ENCODE data around the gene ADAM8. TPM values are rescaled to one million over a fixed set of nuclear protein-coding genes. Genes with fewer than 3 reads are reported as not detected.

Gene ADAM8
- polyA plus RNA-seq, 1 of the 3 experiments (the other 2 are of a cell fraction), result 1.7 TPM

GRCh38 chr10:133249094-133249780 is 27.4 kb downstream of the ADAM8 start (continued):
- no peak for TF ChIP-seq PBX3 (IDR thresholded peaks at IDR 0.05)

- no peaks in the 10 kb centered on the region for H3K9me3 ChIP-seq
- TF ChIP-seq NFIC (IDR thresholded peaks at IDR 0.05; ENCODE audit: borderline replicate concordance) (no peak), MEF2A (IDR thresholded peaks at IDR 0.05; ENCODE audit: borderline replicate concordance, low read depth) (no peak), RXRA (IDR thresholded peaks at IDR 0.05; ENCODE audit: borderline replicate concordance, low read depth) (no peak), JUND (IDR thresholded peaks at IDR 0.05) (no peak), FOSL2 (IDR thresholded peaks at IDR 0.05; ENCODE audit: borderline replicate concordance, low read depth) (no peak), IRF3 (IDR thresholded peaks at IDR 0.05; ENCODE audit: low read depth, low read length) (no peak), RAD21 (IDR thresholded peaks at IDR 0.05; ENCODE audit: low read length) (no peak), USF2 (IDR thresholded peaks at IDR 0.05; ENCODE audit: borderline replicate concordance, low read depth, low read length) (no peak), TCF12 (IDR thresholded peaks at IDR 0.05) (no peak), CHD2 (IDR thresholded peaks at IDR 0.05; ENCODE audit: low read length, partially characterized antibody) (no peak), GATA2 (CRISPR knock-in tag; IDR thresholded peaks at IDR 0.05) (no peak), SMC3 (IDR thresholded peaks at IDR 0.05; ENCODE audit: low read depth, low read length) (no peak), NRF1 (IDR thresholded peaks at IDR 0.05; ENCODE audit: low read depth, low read length) (no peak), MXI1 (IDR thresholded peaks at IDR 0.05; ENCODE audit: low read depth, low read length) (no peak), EP300 (IDR thresholded peaks at IDR 0.05; ENCODE audit: borderline replicate concordance in 1 of 2, low read depth in 1 of 2, low read length in 1 of 2) (no peak)
- ChIA-PET CTCF (no interaction called here), POLR2A (no interaction called here)
- H3K4me3 ChIP-seq (ENCODE audit: low read depth in 2 of 2, low read length in 1 of 2), result no peak overlapping the region
- DNase-seq, result no peak
- no peaks in the 10 kb centered on the region for H3K27me3 ChIP-seq (ENCODE audit: insufficient read depth)
- no peak overlapping the region for H2AFZ ChIP-seq (ENCODE audit: low read depth)
- no peaks in the 10 kb centered on the region for H3K79me2 ChIP-seq (ENCODE audit: insufficient read depth)
- H3K4me1 ChIP-seq (ENCODE audit: control insufficient read depth in 1 of 2, insufficient read depth in 2 of 2, low read depth in 1 of 2, low read length in 1 of 2), result no peaks in the 10 kb centered on the region
- no peaks in the 10 kb centered on the region for H3F3A ChIP-seq (replicated peaks; ENCODE audit: insufficient read depth)
- no peaks in the 10 kb centered on the region for H4K20me1 ChIP-seq (ENCODE audit: insufficient read depth)
- no peak overlapping the region for H3K27ac ChIP-seq (ENCODE audit: low read depth in 2 of 2, low read length in 1 of 2)
- no peak overlapping the region for H3K4me2 ChIP-seq
- no CpG with 5 or more reads among the region's 12 CpGs for WGBS (ENCODE audit: low lambda C conversion rate)
- no peak overlapping the region for H3K9ac ChIP-seq
- H3K9me2 ChIP-seq, result no peaks in the 10 kb centered on the region
- H3K36me3 ChIP-seq (replicated peaks in 1 of 2; ENCODE audit: control insufficient read depth in 1 of 2, insufficient read depth in 2 of 2, low read length in 1 of 2), result no peaks in the 10 kb centered on the region
Measured at GRCh38 chr10:133248334-133248715, 28.3 kb downstream of the ADAM8 start.
